Mucosa of rectum (tissue), 2 donors: ENCODE measurements around the gene CAMTA1.

Source experiments
- H3K27ac ChIP-seq, 2 donors: one replicate each; pipeline ENCODE4 v1.7.0; 2013; ENCODE audit warnings: inconsistent platforms in 2 of 2, low read depth in 2 of 2, low read length in 2 of 2
- H3K27me3 ChIP-seq, 2 donors: one replicate each; pipeline ENCODE4 v1.7.0; 2013; ENCODE audit warnings: low read length in 2 of 2; ENCODE audit not compliant: control insufficient read depth in 2 of 2, insufficient read depth in 2 of 2
- H3K36me3 ChIP-seq, 2 donors: one replicate each; pipeline ENCODE4 v1.7.0; 2013; ENCODE audit warnings: low read length in 2 of 2; ENCODE audit not compliant: control insufficient read depth in 2 of 2, insufficient read depth in 2 of 2
- H3K4me1 ChIP-seq, 2 donors: one replicate each; pipeline ENCODE4 v1.7.0; 2013; ENCODE audit warnings: low read length in 2 of 2, mild to moderate bottlenecking in 1 of 2; ENCODE audit not compliant: control insufficient read depth in 2 of 2, insufficient read depth in 2 of 2
- H3K4me3 ChIP-seq, 2 donors: one replicate each; pipeline ENCODE4 v1.7.0; 2013; ENCODE audit warnings: low read length in 2 of 2
- H3K9ac ChIP-seq, 2 donors: one replicate each; pipeline ENCODE4 v1.7.0; 2013; ENCODE audit warnings: low read length in 2 of 2, low read depth in 1 of 2, mild to moderate bottlenecking in 1 of 2
- H3K9me3 ChIP-seq, 2 donors: one replicate each; pipeline ENCODE4 v1.7.0; 2013; ENCODE audit warnings: low read length in 2 of 2; ENCODE audit not compliant: control insufficient read depth in 2 of 2
- donor health status: healthy.
- donor health status: Normal muscosa, but diverticular disease.

Gene CAMTA1

DNA sequence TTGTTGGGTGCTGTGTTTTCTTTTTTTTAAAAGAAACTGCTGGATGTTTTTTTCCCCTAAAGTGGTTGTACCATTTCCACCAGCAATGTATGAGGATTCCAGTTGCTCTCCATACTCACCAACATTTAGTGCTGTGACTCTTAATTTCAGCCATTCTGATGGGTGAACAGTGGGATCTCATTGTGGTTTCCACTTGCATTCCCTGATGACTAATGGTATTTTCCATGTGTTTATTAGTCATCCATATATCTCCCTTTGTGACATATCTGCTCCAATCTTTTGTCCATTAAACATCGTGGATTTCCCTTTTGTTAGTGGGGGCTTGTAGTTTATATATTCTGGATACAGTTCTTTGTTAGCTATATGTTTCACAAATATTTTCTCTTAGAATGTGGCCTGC is 206.0 kb downstream of the CAMTA1 start:
- no peak overlapping the region for H3K27ac ChIP-seq
- H3K4me1 ChIP-seq: no peaks in the 10 kb centered on the region
- no peaks in the 10 kb centered on the region for H3K9me3 ChIP-seq
- no peak overlapping the region for H3K4me3 ChIP-seq
- H3K9ac ChIP-seq: no peak overlapping the region
- H3K27me3 ChIP-seq: no peaks in the 10 kb centered on the region
- no peaks in the 10 kb centered on the region for H3K36me3 ChIP-seq

DNA sequence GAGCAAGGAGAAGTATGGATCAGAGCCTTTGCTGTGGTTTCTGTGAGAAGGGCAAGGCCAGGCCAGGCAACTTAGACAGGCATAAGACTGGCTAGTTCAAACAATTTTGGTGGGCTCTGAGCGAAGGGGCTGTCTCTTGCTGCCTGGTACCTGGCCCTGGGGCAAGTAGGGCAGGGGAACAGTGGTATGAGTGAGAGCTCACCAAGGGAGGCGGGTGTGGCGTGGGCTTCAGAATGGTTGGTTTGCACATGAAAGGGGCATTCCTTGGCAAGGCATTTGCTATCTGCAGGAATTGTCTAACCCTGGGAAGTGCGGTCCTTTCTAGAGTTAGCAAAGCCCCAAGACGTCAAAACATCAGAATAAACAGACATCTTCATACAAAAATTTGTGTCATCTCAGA is 210.5 kb downstream of the CAMTA1 start:
- Histone ChIP-seq H3K4me1 (no peaks in the 10 kb centered on the region), H3K9me3 (no peaks in the 10 kb centered on the region), H3K4me3 (no peak overlapping the region), H3K27me3 (no peaks in the 10 kb centered on the region), H3K9ac (no peak overlapping the region), H3K36me3 (no peaks in the 10 kb centered on the region), H3K27ac (no peak overlapping the region)

DNA sequence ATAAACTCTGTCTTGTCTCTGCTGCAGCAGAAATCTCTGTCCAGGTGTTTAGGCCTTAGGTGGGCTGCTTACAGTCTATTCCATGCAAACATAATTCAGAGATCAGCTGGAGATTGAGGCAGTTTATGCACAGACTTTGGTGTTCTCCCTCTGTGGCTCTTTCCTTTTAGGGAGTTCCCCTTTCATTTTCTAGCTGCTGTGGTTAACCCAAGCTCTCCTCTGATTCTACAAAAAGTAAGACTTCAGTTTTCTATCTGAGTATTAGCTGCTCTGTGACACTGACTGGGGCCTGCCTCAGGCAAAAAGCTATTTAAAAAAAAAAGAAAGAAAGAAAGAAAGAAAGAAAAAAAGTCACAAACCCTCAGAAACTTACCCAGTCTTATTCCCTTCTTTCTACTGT is 211.1 kb downstream of the CAMTA1 start:
- H3K27me3 ChIP-seq: no peaks in the 10 kb centered on the region
- no peaks in the 10 kb centered on the region for H3K36me3 ChIP-seq
- no peak overlapping the region for H3K27ac ChIP-seq
- H3K4me1 ChIP-seq: no peaks in the 10 kb centered on the region
- H3K9me3 ChIP-seq: no peaks in the 10 kb centered on the region
- H3K4me3 ChIP-seq: no peak overlapping the region
- no peak overlapping the region for H3K9ac ChIP-seq

DNA sequence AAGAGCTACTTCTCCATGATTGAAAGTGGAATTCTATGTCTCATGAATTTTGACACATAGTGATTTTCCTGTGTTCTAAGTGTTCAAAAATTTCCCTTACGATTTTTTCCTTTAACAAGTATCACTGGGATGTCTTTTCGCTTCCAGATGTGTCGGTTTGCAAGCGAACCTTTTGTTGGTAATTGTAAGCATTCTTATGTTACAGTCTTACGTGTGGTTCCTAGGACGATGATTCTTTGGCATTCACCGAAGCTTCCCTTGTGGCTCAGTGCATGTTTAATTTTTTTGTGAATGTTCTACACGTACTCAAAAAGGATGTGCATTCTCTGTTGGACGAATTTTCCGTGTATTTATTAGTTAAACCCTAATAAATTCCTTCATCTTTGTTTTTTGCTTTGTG is 211.6 kb downstream of the CAMTA1 start:
- Histone ChIP-seq H3K36me3 (no peaks in the 10 kb centered on the region), H3K4me3 (no peak overlapping the region), H3K4me1 (no peaks in the 10 kb centered on the region), H3K27me3 (no peaks in the 10 kb centered on the region), H3K9me3 (no peaks in the 10 kb centered on the region), H3K9ac (no peak overlapping the region), H3K27ac (no peak overlapping the region)

DNA sequence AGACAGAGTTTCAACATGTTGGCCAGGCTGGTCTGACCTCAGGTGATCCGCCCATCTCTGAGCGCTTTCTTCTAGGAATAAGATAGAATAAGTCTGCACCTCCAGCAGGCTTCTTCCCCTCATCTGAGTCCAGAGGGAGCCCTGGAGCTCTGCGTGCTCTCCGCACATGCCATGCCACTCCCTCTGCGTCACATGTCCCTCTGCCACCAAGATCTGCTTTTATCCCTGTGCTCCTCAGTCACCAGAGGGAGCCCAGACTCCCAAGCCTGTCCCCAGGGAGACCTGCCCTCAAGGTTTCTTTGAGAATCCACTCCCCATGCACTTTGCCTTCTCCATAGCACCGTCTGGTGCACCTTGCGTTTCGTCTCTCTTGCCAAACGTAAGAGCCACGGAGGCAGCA is 213.0 kb downstream of the CAMTA1 start:
- Histone ChIP-seq H3K4me3 (no peak overlapping the region), H3K36me3 (no peaks in the 10 kb centered on the region), H3K4me1 (no peaks in the 10 kb centered on the region), H3K9ac (no peak overlapping the region), H3K9me3 (no peaks in the 10 kb centered on the region), H3K27ac (no peak overlapping the region), H3K27me3 (no peaks in the 10 kb centered on the region)

DNA sequence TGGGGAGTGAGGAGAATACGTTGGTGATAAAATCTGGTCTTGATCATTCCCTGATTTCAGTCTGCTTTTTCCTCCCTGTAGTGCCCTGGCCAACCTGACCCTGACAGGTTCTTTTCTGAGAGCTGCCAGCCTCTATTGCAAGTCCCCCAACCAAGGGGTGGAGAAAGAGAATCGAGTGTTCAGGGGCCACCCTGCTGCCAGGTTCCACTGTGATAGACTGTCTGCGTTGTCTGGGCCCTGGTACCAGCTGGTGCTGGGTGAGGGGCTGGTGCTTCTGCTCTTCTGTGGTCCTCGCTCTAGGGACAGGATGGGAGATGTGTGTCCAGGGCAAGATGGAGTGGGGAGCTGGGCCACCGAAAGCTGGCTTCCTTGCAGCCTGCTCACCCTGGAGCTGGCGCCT is 214.6 kb downstream of the CAMTA1 start:
- Histone ChIP-seq H3K9ac (no peak overlapping the region), H3K36me3 (no peaks in the 10 kb centered on the region), H3K4me3 (no peak overlapping the region), H3K27me3 (no peaks in the 10 kb centered on the region), H3K27ac (no peak overlapping the region), H3K9me3 (no peaks in the 10 kb centered on the region), H3K4me1 (no peaks in the 10 kb centered on the region)

DNA sequence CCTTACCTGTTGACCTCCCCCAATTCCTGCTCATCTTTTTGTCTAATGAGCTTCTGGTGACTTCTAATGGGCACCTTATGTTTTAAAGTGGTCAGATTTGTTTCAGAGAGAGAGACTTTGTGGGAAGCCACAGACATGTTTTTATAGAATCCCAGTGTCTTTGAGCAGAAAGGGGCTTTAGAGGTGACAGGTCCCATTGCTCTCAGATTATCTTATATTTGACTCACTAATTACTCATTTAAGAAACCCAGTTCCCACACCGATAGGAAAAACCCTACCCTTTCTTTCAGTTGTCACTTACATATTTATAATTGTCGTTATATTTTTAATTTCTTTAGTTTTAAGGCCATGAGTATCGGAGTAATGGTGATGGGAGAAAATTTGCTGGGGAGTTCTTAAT is 215.5 kb downstream of the CAMTA1 start:
- Histone ChIP-seq H3K4me1 (no peaks in the 10 kb centered on the region), H3K27ac (no peak overlapping the region), H3K4me3 (no peak overlapping the region), H3K27me3 (no peaks in the 10 kb centered on the region), H3K9me3 (no peaks in the 10 kb centered on the region), H3K36me3 (no peaks in the 10 kb centered on the region), H3K9ac (no peak overlapping the region)

DNA sequence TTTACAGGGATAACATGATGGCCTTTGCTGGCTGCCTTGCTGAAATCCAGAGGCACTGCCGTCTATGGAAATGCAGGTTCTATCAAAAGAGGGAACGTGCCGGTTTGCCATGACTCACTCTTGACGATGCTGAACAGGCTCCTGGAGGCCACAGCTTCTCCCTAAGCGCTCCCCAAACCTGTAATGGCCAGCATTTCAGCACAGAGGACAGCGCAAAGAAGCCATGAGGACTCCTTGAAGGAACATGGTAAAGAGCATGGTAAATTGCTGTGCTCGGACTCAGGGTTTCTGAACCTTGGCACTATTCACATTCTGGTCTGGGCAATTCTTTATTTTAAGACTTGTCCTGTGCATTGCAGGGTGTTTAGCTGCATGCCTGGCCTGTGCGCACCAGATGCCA is 217.5 kb downstream of the CAMTA1 start:
- H3K27ac ChIP-seq: no peak overlapping the region
- no peak overlapping the region for H3K9ac ChIP-seq
- H3K9me3 ChIP-seq: no peaks in the 10 kb centered on the region
- H3K36me3 ChIP-seq: no peaks in the 10 kb centered on the region
- no peaks in the 10 kb centered on the region for H3K4me1 ChIP-seq
- no peaks in the 10 kb centered on the region for H3K27me3 ChIP-seq
- no peak overlapping the region for H3K4me3 ChIP-seq

DNA sequence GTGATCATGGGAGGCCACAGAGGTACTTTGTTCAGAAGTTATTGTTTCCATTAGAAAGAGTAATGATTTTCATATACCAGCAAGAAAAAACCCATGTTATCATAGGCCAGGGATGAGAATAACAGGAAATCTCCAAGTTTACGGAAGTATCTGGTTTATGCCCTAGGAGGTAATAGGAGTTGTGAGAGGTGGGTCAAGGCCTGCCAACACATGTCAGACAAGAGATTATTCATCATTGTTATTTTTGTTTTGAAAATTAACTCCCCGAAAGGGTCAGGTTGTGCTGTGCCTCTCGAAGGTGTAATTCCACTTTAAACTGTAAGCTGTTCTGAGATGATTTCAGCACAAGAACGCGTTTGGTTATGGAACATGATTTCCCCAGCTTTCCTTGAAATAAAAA is 218.4 kb downstream of the CAMTA1 start:
- H3K4me1 ChIP-seq: no peaks in the 10 kb centered on the region
- H3K27ac ChIP-seq: no peak overlapping the region
- H3K4me3 ChIP-seq: no peak overlapping the region
- H3K27me3 ChIP-seq: no peaks in the 10 kb centered on the region
- no peaks in the 10 kb centered on the region for H3K36me3 ChIP-seq
- H3K9me3 ChIP-seq: no peaks in the 10 kb centered on the region
- no peak overlapping the region for H3K9ac ChIP-seq

DNA sequence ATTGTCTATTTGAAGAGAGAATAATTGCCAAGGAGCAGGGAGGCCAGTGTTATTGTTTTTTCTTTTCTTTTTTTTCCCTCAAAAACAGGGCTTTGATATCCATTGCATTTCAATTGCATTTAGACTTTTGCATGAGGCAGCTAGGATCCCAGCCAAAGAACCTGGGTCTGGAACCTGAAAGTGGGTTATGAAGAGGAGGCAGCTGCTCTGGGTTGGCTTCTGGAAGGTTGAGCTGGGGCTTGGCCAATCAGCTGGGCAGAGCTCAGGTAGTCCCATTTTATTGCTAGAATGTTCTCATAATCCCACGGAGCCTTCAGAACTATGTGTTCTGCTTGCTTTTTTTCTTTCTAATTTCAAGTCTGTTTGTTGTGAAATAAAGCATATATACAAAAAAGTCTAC is 218.9 kb downstream of the CAMTA1 start:
- no peaks in the 10 kb centered on the region for H3K36me3 ChIP-seq
- H3K4me1 ChIP-seq: no peaks in the 10 kb centered on the region
- no peaks in the 10 kb centered on the region for H3K9me3 ChIP-seq
- H3K9ac ChIP-seq: no peak overlapping the region
- no peak overlapping the region for H3K27ac ChIP-seq
- H3K4me3 ChIP-seq: no peak overlapping the region
- no peaks in the 10 kb centered on the region for H3K27me3 ChIP-seq

DNA sequence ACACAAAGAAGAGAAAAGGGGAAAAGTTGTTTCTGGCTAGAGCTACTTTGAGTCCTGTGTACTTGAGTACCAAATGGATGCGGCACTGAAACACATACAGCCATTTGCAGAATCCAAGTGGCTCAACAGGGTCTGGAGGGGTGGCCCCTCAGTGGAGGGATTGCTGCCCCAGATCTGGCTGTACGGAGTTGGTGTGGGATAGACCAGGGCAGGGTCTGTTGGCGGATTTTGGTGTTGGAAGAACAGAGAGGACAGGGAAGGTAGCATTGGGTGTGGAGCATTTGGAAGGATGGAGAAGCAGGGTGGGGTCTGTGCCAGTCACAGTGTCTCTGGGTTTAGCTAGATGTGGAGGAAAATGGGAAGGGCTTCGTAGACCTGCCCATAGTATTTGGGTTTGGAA is 220.5 kb downstream of the CAMTA1 start:
- Histone ChIP-seq H3K9ac (no peak overlapping the region), H3K27me3 (no peaks in the 10 kb centered on the region), H3K36me3 (no peaks in the 10 kb centered on the region), H3K4me3 (no peak overlapping the region), H3K9me3 (no peaks in the 10 kb centered on the region), H3K4me1 (no peaks in the 10 kb centered on the region), H3K27ac (no peak overlapping the region)
